Measurements from ENCODE around the gene AOC1.

AOC1 gene

GRCh38 chr7:150823484-150824126 is 28.7 kb upstream of the AOC1 start:
- H3K9me3 Mint-ChIP-seq, result peaks cover 0 to 2% of the 10 kb centered on the region in 2 donors
- no peaks in the 10 kb centered on the region for H3K4me1 Mint-ChIP-seq (ENCODE audit: low read depth in 2 of 2)
- peaks cover 43 to 57% of the 10 kb centered on the region in 2 donors for H3K27me3 Mint-ChIP-seq
- ATAC-seq (replicated peaks) (no peak), DNase-seq (no peak)
- no peaks in the 10 kb centered on the region for H3K36me3 Mint-ChIP-seq (ENCODE audit: insufficient read depth)
- H3K4me3 Mint-ChIP-seq, result no peak overlapping the region
- no peak overlapping the region for H3K27ac Mint-ChIP-seq

- DNase-seq (no peak), ATAC-seq (replicated peaks) (no peak)
- no peaks in the 10 kb centered on the region for H3K36me3 Mint-ChIP-seq (ENCODE audit: insufficient read depth)
- no peak overlapping the region for H3K27ac Mint-ChIP-seq
- peaks cover 41 to 57% of the 10 kb centered on the region in 2 donors for H3K27me3 Mint-ChIP-seq
- H3K9me3 Mint-ChIP-seq, result peaks cover 0 to 2% of the 10 kb centered on the region in 2 donors
- H3K4me3 Mint-ChIP-seq, result no peak overlapping the region
- H3K4me1 Mint-ChIP-seq (ENCODE audit: low read depth in 2 of 2), result no peaks in the 10 kb centered on the region
Measured at GRCh38 chr7:150824379-150825177, 27.7 kb upstream of the AOC1 start.

GRCh38 chr7:150826061-150826849 is 26.1 kb upstream of the AOC1 start:
- Mint-ChIP-seq H3K4me3 (no peak overlapping the region), H3K27ac (no peak overlapping the region), H3K4me1 (ENCODE audit: low read depth in 2 of 2) (no peaks in the 10 kb centered on the region), H3K9me3 (peaks cover 0 to 2% of the 10 kb centered on the region in 2 donors), H3K27me3 (peaks cover 47 to 51% of the 10 kb centered on the region in 2 donors), H3K36me3 (ENCODE audit: insufficient read depth) (no peaks in the 10 kb centered on the region)
- DNase-seq, result no peak
- no peak for ATAC-seq (replicated peaks)

GRCh38 chr7:150828384-150828783 is 23.9 kb upstream of the AOC1 start:
- ATAC-seq (replicated peaks), result no peak

GRCh38 chr7:150829426-150829825 is 22.9 kb upstream of the AOC1 start:
- H3K4me1 Mint-ChIP-seq (ENCODE audit: low read depth in 2 of 2), result no peaks in the 10 kb centered on the region
- H3K36me3 Mint-ChIP-seq (ENCODE audit: insufficient read depth), result no peaks in the 10 kb centered on the region
- H3K27me3 Mint-ChIP-seq, result peaks cover 59 to 62% of the 10 kb centered on the region in 2 donors
- DNase-seq, result no peak
- no peak for ATAC-seq (replicated peaks)
- H3K27ac Mint-ChIP-seq, result no peak overlapping the region
- no peak overlapping the region for H3K4me3 Mint-ChIP-seq
- no peaks in the 10 kb centered on the region for H3K9me3 Mint-ChIP-seq

More at GRCh38 chr7:150828384-150828783, 23.9 kb upstream of the AOC1 start:
- Mint-ChIP-seq H3K36me3 (ENCODE audit: insufficient read depth) (no peaks in the 10 kb centered on the region), H3K9me3 (no peaks in the 10 kb centered on the region), H3K4me3 (no peak overlapping the region), H3K27me3 (peaks cover 49 to 56% of the 10 kb centered on the region in 2 donors), H3K4me1 (ENCODE audit: low read depth in 2 of 2) (no peaks in the 10 kb centered on the region), H3K27ac (no peak overlapping the region)
- no peak for DNase-seq

- no peak for ATAC-seq (replicated peaks)
- Mint-ChIP-seq H3K36me3 (ENCODE audit: insufficient read depth) (no peaks in the 10 kb centered on the region), H3K27me3 (peaks cover 63 to 66% of the 10 kb centered on the region in 2 donors), H3K27ac (no peak overlapping the region), H3K4me1 (ENCODE audit: low read depth in 2 of 2) (no peaks in the 10 kb centered on the region), H3K4me3 (no peak overlapping the region), H3K9me3 (no peaks in the 10 kb centered on the region)
- DNase-seq, result no peak
Measured at GRCh38 chr7:150830937-150831336, 21.4 kb upstream of the AOC1 start.

GRCh38 chr7:150831851-150832250 is 20.5 kb upstream of the AOC1 start:
- DNase-seq, result no peak
- no peak for ATAC-seq (replicated peaks)
- Mint-ChIP-seq H3K4me1 (ENCODE audit: low read depth in 2 of 2) (no peaks in the 10 kb centered on the region), H3K27me3 (peaks cover 56 to 67% of the 10 kb centered on the region in 2 donors), H3K27ac (no peak overlapping the region), H3K9me3 (no peaks in the 10 kb centered on the region), H3K4me3 (no peak overlapping the region), H3K36me3 (ENCODE audit: insufficient read depth) (no peaks in the 10 kb centered on the region)

- no peak overlapping the region for H3K27ac Mint-ChIP-seq
- no peak for DNase-seq
- H3K36me3 Mint-ChIP-seq (ENCODE audit: insufficient read depth), result no peaks in the 10 kb centered on the region
- H3K4me3 Mint-ChIP-seq, result no peak overlapping the region
- peaks cover 42 to 50% of the 10 kb centered on the region in 2 donors for H3K27me3 Mint-ChIP-seq
- no peaks in the 10 kb centered on the region for H3K4me1 Mint-ChIP-seq (ENCODE audit: low read depth in 2 of 2)
- H3K9me3 Mint-ChIP-seq, result no peaks in the 10 kb centered on the region
- ATAC-seq (replicated peaks), result no peak
Measured at GRCh38 chr7:150835019-150835418, 17.3 kb upstream of the AOC1 start.

- no peak overlapping the region for H3K27ac Mint-ChIP-seq
- DNase-seq (no peak), ATAC-seq (replicated peaks) (no peak)
- H3K4me3 Mint-ChIP-seq, result no peak overlapping the region
- no peaks in the 10 kb centered on the region for H3K9me3 Mint-ChIP-seq
- no peaks in the 10 kb centered on the region for H3K36me3 Mint-ChIP-seq (ENCODE audit: insufficient read depth)
- no peaks in the 10 kb centered on the region for H3K4me1 Mint-ChIP-seq (ENCODE audit: low read depth in 2 of 2)
- peaks cover 35 to 44% of the 10 kb centered on the region in 2 donors for H3K27me3 Mint-ChIP-seq
Measured at GRCh38 chr7:150835702-150836280, 16.5 kb upstream of the AOC1 start.

- H3K4me3 Mint-ChIP-seq, result no peak overlapping the region
- no peaks in the 10 kb centered on the region for H3K4me1 Mint-ChIP-seq (ENCODE audit: low read depth in 2 of 2)
- no peaks in the 10 kb centered on the region for H3K36me3 Mint-ChIP-seq (ENCODE audit: insufficient read depth)
- DNase-seq, result no peak
- H3K27me3 Mint-ChIP-seq, result peaks cover 12 to 22% of the 10 kb centered on the region in 2 donors
- H3K9me3 Mint-ChIP-seq, result no peaks in the 10 kb centered on the region
- no peak overlapping the region for H3K27ac Mint-ChIP-seq
- ATAC-seq (replicated peaks), result no peak
Measured at GRCh38 chr7:150838965-150839650, 13.2 kb upstream of the AOC1 start.

GRCh38 chr7:150842018-150842417 is 10.3 kb upstream of the AOC1 start:
- H3K36me3 Mint-ChIP-seq (ENCODE audit: insufficient read depth), result peaks cover 3% of the 10 kb centered on the region
- no peaks in the 10 kb centered on the region for H3K27me3 Mint-ChIP-seq
- DNase-seq, result no peak
- no peaks in the 10 kb centered on the region for H3K9me3 Mint-ChIP-seq
- H3K4me3 Mint-ChIP-seq, result no peak overlapping the region
- no peaks in the 10 kb centered on the region for H3K4me1 Mint-ChIP-seq (ENCODE audit: low read depth in 2 of 2)
- ATAC-seq (replicated peaks), result no peak
- no peak overlapping the region for H3K27ac Mint-ChIP-seq

- Mint-ChIP-seq H3K36me3 (ENCODE audit: insufficient read depth) (peaks cover 3% of the 10 kb centered on the region), H3K9me3 (no peaks in the 10 kb centered on the region), H3K4me3 (no peak overlapping the region), H3K27me3 (no peaks in the 10 kb centered on the region), H3K4me1 (ENCODE audit: low read depth in 2 of 2) (no peaks in the 10 kb centered on the region), H3K27ac (no peak overlapping the region)
- DNase-seq, result no peak
- ATAC-seq (replicated peaks), result no peak
Measured at GRCh38 chr7:150842716-150843115, 9.6 kb upstream of the AOC1 start.

GRCh38 chr7:150845421-150845861 is 6.9 kb upstream of the AOC1 start:
- ATAC-seq (replicated peaks), result no peak

More at GRCh38 chr7:150845421-150845861, 6.9 kb upstream of the AOC1 start:
- Mint-ChIP-seq H3K9me3 (no peaks in the 10 kb centered on the region), H3K4me1 (ENCODE audit: low read depth in 2 of 2) (no peaks in the 10 kb centered on the region), H3K4me3 (no peak overlapping the region), H3K36me3 (ENCODE audit: insufficient read depth) (peaks cover 3% of the 10 kb centered on the region), H3K27ac (no peak overlapping the region), H3K27me3 (peaks cover 0 to 26% of the 10 kb centered on the region in 2 donors)
- DNase-seq, result no peak
